HS-5 (cell line): ENCODE measurements around the gene KCTD16.
A peak's percentile ranks its signal among the peaks of the same experiment; 100 is the strongest.

Experiments
- DNase-seq: peaks from one replicate; pipeline ENCODE4 v3.0.0-alpha.2; 2012; ENCODE audit warnings: low read depth

Gene KCTD16

GRCh38 chr5:144335561-144335960 lies 164.9 kb downstream of the KCTD16 start:
- no peak for DNase-seq

GRCh38 chr5:144336191-144336961 lies 165.7 kb downstream of the KCTD16 start:
- no peak for DNase-seq

- no peak for DNase-seq
Measured at GRCh38 chr5:144352330-144352729, 181.7 kb downstream of the KCTD16 start.

- no peak for DNase-seq
Measured at GRCh38 chr5:144352732-144353317, 182.2 kb downstream of the KCTD16 start.

GRCh38 chr5:144356489-144356888 lies 185.8 kb downstream of the KCTD16 start:
- no peak for DNase-seq

GRCh38 chr5:144361406-144361805 lies 190.7 kb downstream of the KCTD16 start:
- DNase-seq = peak; percentile 8

- no peak for DNase-seq
Measured at GRCh38 chr5:144365885-144366284, 195.2 kb downstream of the KCTD16 start.

GRCh38 chr5:144367991-144368390 lies 197.3 kb downstream of the KCTD16 start:
- no peak for DNase-seq

GRCh38 chr5:144368556-144368955 lies 197.9 kb downstream of the KCTD16 start:
- no peak for DNase-seq

GRCh38 chr5:144369006-144369405 lies 198.3 kb downstream of the KCTD16 start:
- DNase-seq = no peak

- DNase-seq = no peak
Measured at GRCh38 chr5:144370273-144370672, 199.6 kb downstream of the KCTD16 start.

GRCh38 chr5:144374637-144375036 lies 204.0 kb downstream of the KCTD16 start:
- DNase-seq = no peak

- no peak for DNase-seq
Measured at GRCh38 chr5:144377207-144377606, 206.5 kb downstream of the KCTD16 start.

- DNase-seq = no peak
Measured at GRCh38 chr5:144378681-144379080, 208.0 kb downstream of the KCTD16 start.

GRCh38 chr5:144385597-144385996 lies 214.9 kb downstream of the KCTD16 start:
- no peak for DNase-seq

GRCh38 chr5:144386315-144386714 lies 215.6 kb downstream of the KCTD16 start:
- DNase-seq = no peak

- no peak for DNase-seq
Measured at GRCh38 chr5:144390133-144390532, 219.5 kb downstream of the KCTD16 start.

- no peak for DNase-seq
Measured at GRCh38 chr5:144391044-144391443, 220.4 kb downstream of the KCTD16 start.

GRCh38 chr5:144393641-144394435 lies 223.2 kb downstream of the KCTD16 start:
- no peak for DNase-seq

GRCh38 chr5:144395704-144396103 lies 225.0 kb downstream of the KCTD16 start:
- DNase-seq = no peak

- DNase-seq = no peak
Measured at GRCh38 chr5:144403058-144403457, 232.4 kb downstream of the KCTD16 start.

- DNase-seq = no peak
Measured at GRCh38 chr5:144403817-144404420, 233.2 kb downstream of the KCTD16 start.

- no peak for DNase-seq
Measured at GRCh38 chr5:144404672-144405071, 234.0 kb downstream of the KCTD16 start.
